Measurements from ENCODE around the gene SYT8.
A peak's percentile ranks its signal among the peaks of the same experiment; 100 is the strongest.

SYT8 gene

DNA sequence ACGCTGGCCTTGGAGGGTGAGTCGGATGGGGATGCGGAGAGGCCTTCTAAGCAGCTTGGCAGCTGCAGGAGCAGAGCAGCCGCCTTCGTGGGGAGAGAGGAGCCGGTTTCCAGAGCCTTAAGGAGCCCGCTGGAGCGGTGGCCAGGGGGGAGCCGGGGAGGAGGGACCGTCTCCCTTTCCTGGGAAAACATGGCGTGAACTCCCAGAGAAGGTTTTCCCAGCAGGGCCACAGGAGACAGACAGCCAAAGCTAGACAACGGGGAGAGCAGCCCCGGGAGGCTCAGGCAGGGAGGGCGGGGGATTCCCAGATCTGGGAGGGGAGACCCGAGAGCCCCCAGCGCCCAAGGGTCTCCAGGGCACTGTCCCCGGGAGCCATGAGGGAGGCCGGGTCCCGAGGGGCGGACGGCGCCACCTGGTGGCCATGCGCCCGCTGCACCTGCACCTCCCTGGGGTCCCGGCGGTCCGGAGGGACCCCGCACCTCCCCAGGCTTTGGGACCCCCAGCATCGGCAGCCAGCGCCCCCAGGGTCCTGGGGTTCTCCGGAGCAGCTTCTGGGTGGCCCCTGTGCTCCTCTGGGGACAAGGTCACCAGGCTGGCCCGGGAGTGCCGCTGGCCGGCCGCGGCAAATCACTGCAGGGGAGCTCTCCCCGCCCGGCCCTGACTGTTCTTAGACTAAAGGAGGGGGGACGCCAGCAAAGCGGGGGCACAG, 2.4 kb upstream of the SYT8 start:
- peak; percentile 56 for DNase-seq (ENCODE audit: low read depth)

DNA sequence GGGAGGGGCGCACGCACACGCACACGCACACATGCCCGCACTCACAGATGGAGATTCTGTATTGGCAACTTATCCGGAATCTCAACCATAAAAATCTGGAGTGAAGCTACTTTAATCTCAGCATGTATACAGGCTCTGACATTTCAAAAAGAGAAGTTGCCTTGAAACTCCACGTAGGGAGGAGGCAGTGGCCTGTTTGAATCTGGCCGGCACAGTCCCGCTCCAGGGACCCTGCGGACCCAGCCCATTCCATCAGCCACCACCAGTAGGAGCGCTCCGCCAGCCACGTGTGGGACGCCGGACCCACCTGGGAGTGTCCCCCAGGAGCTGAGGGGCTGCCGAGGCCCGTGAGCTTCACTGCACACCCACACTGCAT, 1.9 kb upstream of the SYT8 start:
- DNase-seq (ENCODE audit: low read depth): no peak

DNA sequence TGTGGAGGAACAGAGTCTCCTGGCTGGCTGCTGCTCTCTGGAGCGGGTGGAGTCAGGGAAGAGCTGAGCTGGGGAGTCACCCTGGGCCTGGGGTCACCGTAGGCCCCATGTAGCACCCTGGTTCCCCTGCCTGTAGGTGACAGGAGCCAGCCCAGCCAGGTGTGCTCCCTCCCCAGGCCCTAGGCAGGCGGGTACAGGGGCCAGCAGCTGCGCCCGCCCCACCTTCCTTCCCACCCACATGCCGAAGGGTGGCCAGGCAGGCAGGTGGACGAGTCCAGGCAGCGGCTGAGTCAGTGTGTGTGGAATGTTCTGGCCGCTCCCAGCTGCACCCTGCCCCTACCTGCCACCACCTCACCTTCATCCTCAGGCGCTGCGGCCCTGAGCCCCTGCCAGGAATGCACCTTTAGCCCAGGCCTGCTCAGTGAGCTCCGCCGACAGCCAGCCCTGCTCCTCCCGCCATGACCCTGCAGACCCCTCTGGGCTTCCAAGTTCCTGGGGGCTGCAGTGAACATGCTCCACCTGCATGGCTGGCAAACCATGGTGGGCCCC, 654 bp upstream of the SYT8 start:
- DNase-seq (ENCODE audit: low read depth): no peak

DNA sequence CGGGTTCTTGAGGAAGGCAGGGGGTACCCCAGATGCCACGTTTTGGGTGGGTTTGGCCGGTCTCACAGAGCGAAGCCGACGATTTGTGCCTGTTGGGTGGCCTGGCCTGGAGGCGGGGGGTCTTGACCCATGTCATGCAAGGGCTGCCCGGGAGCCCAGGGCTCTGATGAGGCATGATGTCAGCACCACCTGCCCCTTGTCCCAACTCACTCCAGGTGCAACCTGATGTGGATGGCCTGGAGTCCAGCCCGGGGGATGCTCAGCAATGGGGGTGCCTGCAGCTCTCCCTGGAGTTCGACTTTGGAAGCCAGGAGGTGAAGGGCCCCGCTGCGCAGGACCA, 851 bp downstream of the SYT8 start:
- no peak for DNase-seq (ENCODE audit: low read depth)

DNA sequence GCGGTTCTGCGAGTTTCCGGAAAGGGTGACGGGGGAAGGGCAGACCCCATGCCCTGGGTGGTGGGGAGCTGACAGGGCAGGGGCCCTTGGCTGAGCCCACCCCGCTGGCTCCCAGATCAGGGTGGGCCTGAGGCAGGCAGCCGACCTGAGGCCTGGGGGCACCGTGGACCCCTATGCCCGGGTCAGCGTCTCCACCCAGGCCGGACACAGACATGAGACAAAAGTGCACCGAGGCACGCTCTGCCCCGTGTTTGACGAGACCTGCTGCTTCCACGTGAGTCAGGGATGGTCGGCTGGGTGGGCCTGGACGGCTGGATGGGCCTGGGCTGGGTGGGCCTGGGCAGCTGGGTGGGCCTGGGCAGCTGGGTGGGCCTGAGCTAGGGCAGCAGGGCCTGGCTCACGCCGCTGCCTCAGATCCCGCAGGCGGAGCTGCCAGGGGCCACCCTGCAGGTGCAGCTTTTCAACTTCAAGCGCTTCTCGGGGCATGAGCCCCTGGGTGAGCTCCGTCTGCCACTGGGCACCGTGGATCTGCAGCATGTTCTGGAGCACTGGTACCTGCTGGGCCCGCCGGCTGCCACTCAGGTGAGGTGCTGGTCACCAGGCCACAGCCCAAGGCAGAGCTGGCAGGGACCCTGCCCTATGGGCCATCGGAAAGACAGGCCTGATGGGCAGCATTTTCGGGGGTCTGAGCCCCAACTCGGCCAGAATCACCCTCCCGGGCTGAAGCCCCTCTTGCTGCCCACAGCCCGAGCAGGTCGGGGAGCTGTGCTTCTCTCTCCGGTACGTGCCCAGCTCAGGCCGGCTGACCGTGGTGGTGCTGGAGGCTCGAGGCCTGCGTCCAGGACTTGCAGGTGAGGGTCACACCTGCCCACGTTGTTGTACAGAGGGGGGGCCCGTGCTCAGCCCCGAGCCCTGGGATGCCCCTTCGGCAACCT, 1.5 kb downstream of the SYT8 start:
- DNase-seq (ENCODE audit: low read depth): no peak

DNA sequence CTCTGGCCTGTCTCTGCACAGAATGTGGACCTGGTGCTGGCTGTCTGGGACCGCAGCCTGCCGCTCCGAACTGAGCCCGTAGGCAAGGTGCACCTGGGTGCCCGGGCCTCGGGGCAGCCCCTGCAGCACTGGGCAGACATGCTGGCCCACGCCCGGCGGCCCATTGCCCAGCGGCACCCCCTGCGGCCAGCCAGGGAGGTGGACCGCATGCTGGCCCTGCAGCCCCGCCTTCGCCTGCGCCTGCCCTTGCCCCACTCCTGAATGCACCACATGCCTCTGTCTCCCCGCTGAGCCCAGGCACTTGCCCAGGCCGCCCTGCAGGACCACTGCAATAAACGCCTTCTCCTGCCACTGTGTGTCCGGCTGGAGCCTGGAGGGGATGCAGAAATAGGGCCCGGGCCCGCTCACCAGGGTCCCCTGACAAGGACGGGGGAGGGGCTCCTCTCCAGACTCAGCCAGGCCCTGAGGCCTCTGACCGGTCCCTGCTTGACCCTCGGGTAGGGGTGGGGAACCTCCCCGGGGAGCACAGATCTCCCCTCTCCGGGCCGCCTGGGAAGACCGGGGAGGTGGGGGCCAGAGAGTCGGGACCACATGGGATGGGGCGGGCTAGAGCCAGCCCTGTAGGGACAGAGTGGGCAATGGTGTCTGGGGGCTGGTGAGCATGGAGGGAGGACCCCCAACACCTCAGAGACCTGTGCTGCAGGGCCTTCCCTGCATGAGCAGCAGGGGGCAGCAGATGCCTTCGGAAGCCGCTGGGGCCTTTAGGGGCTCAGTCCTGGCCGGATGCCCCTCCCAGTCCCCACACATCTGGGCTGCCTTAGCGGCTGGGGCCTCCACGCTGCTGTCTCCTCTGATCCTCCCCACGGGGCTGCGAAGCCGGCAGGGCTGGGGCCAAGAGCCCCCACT, 2.6 kb downstream of the SYT8 start:
- DNase-seq (ENCODE audit: low read depth): peak; percentile 69

DNA sequence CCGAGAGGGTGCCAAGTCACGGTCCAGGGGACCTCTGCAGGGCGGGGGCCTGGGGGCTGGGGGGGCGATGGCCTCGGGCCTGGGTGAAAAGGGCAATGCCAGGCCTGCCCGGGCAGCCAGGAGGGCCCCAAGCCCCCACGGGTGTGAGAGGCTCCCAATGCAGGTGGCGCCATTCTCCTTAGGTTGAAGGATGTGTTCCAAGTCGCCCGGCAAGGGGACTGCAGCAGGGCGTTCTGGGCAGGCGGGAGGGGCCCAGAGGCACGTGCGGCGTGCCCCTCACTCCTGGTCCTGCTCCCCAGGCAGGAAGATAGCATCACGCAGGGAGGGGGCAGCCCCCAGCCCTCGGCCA, 3.3 kb downstream of the SYT8 start:
- DNase-seq (ENCODE audit: low read depth): no peak

DNA sequence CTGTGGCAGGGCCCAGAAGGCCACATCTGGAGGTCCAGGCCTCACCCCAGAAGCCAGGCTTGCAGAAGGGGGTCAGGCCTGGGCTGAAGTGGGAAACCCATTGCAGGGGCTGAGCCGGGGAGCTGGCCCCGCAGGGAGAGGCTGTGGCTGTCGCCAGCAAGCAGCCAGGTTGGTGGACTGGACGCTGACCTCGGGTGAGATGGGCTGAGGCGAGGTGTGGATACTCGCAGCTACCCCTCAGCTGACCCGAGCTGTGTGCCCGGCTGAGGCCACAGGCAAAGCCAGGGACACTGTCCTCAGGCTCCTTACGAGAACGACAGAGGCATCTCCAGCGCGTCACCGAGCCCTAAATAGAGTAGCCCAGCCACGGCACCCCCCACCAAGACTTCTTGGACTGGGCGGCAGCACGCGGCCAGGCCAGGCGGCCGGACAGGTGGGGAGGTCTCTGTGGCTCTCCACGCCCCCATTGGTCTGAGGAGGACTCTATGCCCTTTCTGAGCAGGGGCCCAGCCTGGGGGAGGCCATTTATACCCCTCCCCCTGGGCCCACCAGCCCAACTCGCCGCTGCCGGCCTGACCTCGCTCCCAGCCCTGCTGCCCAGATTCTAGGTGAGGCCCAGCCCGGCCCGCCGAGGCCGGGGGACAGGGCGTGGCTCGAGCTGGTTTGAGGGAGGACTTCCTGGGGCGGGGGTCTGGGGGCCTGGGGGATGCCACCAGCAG, 3.8 kb downstream of the SYT8 start, which contains the start of gene TNNI2:
TSS of gene TNNI2 (plus strand) at position 556 of the 719 bp plus-strand sequence. CDS start 716 bp downstream, outside the sequence.
- DNase-seq (ENCODE audit: low read depth): no peak

DNA sequence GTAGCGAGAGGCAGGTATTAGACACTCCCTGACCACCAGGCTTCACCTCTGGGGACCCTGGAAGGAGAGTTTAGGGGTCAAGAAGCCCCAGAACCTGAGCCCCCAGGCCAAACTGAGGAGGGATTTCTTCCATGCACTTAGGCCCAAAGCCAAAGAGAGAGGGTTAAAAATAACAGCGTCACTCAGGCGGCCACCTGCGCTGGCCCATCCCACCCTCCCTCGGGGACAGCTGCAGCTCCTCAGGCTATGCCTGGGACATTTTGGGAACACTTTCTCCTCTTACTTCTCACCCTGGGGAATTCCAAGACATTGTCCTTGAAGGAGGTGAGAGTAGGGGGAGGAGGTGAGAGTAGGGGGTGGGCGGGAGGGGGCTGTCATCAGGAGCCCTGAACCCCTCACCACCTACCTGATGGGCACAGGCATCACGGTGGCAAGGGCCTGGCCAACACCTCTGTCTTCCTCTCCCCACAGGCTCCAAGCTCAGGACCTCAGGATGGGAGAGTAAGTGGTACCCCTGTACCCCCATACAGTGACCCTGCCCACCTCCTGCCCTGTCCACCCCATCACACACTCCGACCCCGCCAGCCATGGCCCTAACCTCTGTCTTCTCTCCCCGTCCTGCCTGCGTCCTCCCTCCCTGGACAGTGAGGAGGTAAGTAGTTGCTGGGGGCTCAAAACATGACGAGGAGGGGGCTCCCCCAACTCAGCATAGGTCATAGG, 4.6 kb downstream of the SYT8 start:
- DNase-seq (ENCODE audit: low read depth): no peak

DNA sequence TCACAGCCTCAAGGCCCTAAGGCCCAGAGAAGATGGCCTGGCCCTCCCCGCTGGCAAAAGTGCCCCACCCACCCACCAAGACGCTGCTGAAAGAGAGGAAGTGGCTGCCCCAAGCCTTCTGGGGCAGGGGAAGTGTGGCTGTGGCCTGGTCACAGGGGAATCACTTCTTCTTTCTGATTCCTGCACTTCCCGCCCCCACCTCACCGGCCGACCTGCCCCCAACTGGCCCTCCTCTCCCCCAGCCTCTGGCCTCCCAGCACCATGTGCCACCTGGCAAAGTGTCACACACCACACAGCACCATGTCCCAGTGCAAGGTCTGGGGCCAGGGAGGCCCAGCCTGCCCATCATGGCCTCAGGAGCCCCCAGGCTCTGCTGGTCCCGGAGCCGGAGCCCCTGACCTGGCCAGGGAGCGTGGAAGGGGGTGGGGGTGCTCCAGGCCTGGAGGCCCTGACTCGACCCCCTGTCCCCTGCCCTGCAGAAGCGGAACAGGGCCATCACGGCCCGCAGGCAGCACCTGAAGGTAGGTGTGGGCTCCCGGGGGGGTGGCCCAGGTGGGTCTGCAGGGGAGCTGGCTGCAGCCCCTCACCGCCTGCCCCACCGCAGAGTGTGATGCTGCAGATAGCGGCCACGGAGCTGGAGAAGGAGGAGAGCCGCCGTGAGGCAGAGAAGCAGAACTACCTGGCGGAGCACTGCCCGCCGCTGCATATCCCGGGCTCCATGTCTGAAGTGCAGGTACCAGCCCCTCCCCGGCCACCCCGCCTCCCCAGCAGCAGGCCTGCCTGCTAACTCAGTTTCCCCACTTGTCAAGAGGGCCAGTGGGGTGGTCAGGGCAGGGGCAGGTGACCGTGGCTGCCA, 5.4 kb downstream of the SYT8 start:
- DNase-seq (ENCODE audit: low read depth): no peak

DNA sequence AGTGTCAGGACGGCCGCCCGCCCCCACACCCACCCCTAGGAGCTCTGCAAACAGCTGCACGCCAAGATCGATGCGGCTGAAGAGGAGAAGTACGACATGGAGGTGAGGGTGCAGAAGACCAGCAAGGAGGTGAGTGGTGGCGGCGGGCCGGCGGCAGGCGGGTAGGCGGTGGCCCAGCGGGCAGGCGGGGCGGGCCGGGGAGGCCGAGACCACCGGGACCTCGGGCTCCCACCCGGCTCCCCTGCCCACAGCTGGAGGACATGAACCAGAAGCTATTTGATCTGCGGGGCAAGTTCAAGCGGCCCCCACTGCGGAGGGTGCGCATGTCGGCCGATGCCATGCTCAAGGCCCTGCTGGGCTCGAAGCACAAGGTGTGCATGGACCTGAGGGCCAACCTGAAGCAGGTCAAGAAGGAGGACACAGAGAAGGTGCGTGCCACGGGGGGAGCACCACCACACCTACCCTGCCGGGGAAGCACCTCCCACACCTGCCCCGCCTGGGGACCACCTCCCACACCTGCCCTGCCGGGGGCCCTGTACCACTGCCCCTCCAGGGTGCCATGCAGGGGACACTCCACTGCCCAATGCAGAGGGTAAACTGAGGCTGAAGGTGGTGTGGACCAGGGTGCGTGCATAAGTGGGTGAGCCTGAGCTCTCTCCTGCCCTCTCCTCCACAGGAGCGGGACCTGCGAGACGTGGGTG, 6.1 kb downstream of the SYT8 start:
- DNase-seq (ENCODE audit: low read depth): no peak

DNA sequence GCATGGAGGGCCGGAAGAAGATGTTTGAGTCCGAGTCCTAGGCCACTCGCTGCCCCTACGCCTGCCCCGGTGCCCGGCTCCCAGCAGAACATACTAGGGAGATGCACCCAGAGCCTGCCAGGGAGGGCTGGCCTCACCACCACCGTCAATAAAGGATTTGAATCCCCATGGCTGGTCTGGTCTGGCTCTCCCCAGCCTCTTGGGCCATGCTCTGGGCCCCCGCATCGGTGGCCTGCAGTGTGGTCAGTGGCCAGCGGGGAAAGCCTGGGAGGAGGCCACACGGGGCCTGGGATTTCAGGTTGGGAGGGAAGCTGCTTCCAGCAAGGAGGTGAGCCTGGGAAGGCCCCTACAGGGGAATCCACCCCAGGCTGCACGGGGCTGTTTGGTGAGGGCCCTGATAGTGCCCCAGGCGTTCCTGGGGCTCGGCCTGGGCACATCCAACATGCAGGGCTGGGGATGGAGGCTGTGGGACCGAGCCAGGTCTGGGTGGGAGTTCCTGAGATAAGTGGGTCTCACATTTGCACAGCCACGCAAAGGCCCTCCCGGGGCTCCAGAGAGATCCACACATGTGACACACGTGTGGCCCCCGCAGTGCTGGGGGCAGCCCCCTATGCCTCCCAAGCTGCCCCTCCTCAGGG, 6.8 kb downstream of the SYT8 start:
- no peak for DNase-seq (ENCODE audit: low read depth)

DNA sequence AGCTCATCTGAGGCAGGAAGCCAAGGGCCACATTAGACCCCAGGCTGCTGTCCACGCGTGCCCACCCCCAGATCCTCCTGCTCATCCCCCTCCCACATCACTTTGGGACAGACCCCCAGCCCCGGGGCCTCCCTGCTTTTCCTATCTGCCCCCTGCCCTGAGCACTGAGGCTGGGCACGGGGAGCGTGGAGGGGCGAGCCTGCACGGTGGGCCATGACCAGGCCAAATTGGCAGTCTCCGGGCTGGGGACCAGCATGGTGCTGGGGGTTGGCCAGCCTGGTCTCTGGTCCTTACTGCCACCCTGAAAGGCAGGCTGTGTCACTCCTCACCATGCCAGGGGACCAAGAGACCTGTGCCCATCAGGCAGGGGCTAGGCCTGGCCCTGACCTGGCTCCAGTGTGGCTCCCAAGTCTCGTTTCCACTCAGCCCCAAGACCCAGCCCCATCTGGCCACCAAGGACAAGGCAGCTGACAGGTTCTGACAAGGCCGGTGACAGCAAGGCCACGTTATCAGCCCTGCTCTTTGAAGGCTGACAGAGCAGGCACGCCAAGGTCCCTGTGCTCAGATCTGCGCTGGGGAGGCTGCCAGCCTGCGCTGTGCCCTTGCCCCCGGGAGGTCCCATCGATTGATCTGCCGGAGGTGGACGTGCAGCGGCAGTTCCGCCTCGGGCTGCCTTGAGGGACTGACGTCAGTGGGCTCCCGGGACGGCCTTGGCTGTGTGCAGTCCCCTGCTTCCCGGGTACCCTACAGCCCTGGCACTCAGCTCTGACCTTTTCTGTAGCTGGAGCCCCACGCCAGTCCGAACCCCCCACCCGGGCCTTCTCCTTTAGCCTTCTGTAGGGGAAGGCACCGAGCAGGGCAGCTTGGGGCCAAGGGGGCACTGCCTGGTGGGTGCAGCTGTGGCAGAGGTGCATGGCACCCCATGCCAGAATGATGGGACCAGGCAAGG, 7.6 kb downstream of the SYT8 start:
- no peak for DNase-seq (ENCODE audit: low read depth)

DNA sequence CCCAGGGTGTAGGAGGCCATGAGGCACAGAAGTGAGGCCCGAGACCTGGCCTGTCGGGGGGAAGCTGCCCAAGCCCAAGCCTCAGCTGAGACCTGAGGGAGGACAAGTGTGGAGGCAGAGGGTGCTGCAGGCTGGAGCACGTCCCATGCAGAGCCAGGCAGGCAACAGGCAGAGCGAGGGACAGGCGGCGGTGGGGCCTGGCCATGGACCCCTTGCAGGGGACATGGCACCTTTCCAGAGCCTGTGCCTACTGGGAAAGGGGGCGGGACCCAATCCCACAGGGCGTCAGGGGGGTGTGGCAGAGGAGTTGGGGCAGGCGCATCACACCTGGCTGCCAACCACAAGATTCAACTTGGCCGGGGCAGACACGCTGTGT, 8.3 kb downstream of the SYT8 start:
- no peak for DNase-seq (ENCODE audit: low read depth)

DNA sequence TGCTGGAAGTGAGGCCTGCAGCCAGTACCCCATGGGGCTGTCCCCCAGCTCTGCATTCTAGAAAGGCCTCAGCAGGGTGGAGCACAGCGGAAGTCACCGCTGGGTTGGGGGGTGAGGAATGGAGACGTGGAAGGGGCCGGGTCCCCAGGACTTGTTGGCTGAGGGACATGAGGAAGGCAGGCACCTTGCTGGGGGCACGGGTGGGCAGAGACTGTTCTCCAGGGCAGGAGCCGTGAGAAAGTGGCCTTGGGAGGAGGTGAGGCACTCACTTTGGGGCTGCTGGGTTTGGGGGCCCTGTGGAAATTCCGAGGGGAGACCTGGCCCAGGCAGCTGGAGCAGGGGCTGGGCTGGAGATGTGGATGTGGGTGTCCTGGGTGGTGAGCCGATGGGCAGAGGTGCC, 9.0 kb downstream of the SYT8 start:
- DNase-seq (ENCODE audit: low read depth): no peak

DNA sequence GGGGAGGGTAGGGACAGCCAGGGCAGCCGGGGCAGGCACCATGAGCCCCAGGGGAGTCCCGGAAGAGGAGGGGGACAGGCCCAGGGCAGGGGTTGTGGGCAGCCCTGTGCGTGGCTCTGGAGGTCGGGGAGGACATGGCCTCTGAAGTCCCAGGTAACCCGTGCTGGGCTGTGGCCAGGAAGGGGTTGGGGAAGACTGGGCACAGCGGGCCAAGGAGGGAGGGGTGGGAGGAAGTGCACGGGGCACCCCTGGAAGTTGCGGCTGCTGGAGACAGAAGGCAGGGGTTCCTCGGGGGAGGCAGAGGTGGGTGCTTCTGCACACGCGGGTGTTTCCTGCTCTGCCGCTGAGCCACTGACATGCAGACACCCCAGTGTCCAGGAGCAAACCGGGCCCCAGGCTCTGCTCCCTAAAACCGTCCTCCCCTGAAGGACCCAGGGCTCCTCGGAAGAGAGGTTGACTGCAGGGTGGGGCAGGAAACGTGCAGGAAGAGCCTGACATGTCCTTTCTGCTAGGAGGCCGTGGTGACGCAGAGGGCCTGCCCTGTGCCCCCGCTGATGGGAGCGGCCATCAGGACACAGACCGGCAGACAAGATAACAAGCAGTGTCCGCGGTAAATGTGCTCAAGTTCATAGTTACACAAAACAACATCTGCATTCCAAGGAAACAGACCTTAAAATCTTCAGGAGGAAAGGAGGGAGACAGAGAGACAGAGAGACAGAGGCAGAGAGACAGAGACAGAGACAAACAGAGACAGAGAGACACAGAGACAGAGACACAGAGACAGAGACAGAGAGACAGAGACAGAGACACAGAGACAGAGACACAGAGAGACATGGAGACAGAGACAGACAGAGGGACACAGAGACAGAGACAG, 9.7 kb downstream of the SYT8 start:
- DNase-seq (ENCODE audit: low read depth): no peak

DNA sequence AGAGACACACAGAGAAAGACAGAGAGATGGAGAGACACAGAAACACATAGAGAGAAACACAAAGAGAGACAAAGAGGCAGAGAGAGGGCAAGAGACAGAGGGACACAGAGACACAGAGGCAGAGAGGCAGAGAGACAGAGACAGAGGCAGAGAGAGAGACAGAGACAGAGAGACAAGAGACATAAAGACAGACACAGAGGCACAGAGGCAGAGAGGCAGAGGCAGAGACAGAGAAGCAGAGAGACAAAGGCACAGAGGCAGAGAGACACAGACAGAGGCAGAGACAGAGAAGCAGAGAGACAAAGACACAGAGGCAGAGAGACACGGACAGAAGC, 10.3 kb downstream of the SYT8 start:
- DNase-seq (ENCODE audit: low read depth): no peak

All from activated T-helper 9 cell treated with anti-CD3 and anti-CD28 coated beads, Interleukin-2, amount 50 U/mL, for 16 hours (primary cell).